HCT116 (cell line): Measurements from ENCODE around the gene ROBO1. TPM values are rescaled to one million over a fixed set of nuclear protein-coding genes. Genes with fewer than 3 reads are reported as not detected.

Experiments used
- ATAC-seq: fragments of 200-7000 bp; cut with Tn5 transposase; 2 replicates; pipeline ENCODE4 v1.9.1; 2020; ENCODE audit warnings: mild to moderate bottlenecking, moderate library complexity
- BruUV-seq: library from RNA; stranded (reverse); fragments of 400-500 nt; replicated peaks from 2 replicates; lab custom pipeline; 2021; lab: Mats Ljungman, UMichigan
- CTCF ChIA-PET: fragments of 300-600 bp; sonication (Branson Sonifier 250); formaldehyde crosslinking; loops from one replicate; lab custom pipeline; 2021; ENCODE audit warnings: antibody characterized with exemption; lab: Charles Lee
- POLR2A ChIA-PET: fragments of 300-600, 350-600 bp; sonication (Branson Sonifier 250); formaldehyde crosslinking; loops from one replicate; lab custom pipeline; 2021; ENCODE audit warnings: antibody characterized with exemption; lab: Charles Lee
- RAD21 ChIA-PET, 2 experiments: fragments of 300-600 bp; sonication (Branson Sonifier 250); formaldehyde crosslinking; loops; one replicate each; lab custom pipeline; 2023; ENCODE audit warnings: low total read pairs in 2 of 2; ENCODE audit not compliant: uncharacterized antibody in 2 of 2, unreplicated experiment in 2 of 2, low non-redundant PET in 1 of 2; lab: Charles Lee
- DNase-seq: peaks from one replicate; pipeline ENCODE4 v3.0.0-alpha.2; 2010; ENCODE audit warnings: low read depth, low spot score
- H2AFZ ChIP-seq: fragments of 200-600 bp; shearing (Covaris generic), sonication (generic); 2 replicates; pipeline ENCODE4 v1.6.1; 2017; ENCODE audit warnings: low read depth, mixed run types, mixed read lengths, antibody characterized with exemption, low read length; ENCODE audit not compliant: poor library complexity, severe bottlenecking
- H3K27ac ChIP-seq: 2 replicates; pipeline ENCODE4 v1.5.1; 2012; ENCODE audit warnings: low read depth, low read length
- H3K27me3 ChIP-seq: fragments of 200-600 bp; sonication (generic); 2 replicates; pipeline ENCODE4 v1.6.1; 2016; ENCODE audit warnings: mixed run types, low read length, mixed read lengths; ENCODE audit not compliant: insufficient read depth
- H3K36me3 ChIP-seq, 2 experiments: fragments of 200-500 bp in 1 of 2; fragments of 200-600 bp in 1 of 2; sonication (Bioruptor generic) in 1 of 2; sonication (generic) in 1 of 2; 2 replicates each; pipeline versions ENCODE4 v1.5.1 to v1.6.1; 2014 to 2016; ENCODE audit warnings: low read length in 2 of 2, inconsistent platforms in 1 of 2, mixed read lengths in 1 of 2, mixed run types in 1 of 2; ENCODE audit not compliant: insufficient read depth in 2 of 2, control insufficient read depth in 1 of 2
- H3K4me1 ChIP-seq, 2 experiments: fragments of 200-600 bp in 1 of 2; sonication (generic) in 1 of 2; 2 replicates each; pipeline versions ENCODE4 v1.5.1 to v1.6.1; 2012 to 2017; ENCODE audit warnings: low read length in 2 of 2, inconsistent platforms in 1 of 2, mild to moderate bottlenecking in 1 of 2, mixed read lengths in 1 of 2, mixed run types in 1 of 2, moderate library complexity in 1 of 2; ENCODE audit not compliant: insufficient read depth in 2 of 2, control insufficient read depth in 1 of 2
- H3K4me2 ChIP-seq: fragments of 200-600 bp; sonication (generic); 2 replicates; pipeline ENCODE4 v1.6.1; 2017; ENCODE audit warnings: mixed run types, low read length, mixed read lengths
- H3K4me3 ChIP-seq, 2 experiments: fragments of 200-600 bp in 1 of 2; sonication (generic) in 1 of 2; replicated peaks in 1 of 2; 2 replicates each; pipeline ENCODE4 v1.5.1; 2011 to 2016; ENCODE audit warnings: low read length in 2 of 2, control low read depth in 1 of 2, low read depth in 1 of 2, mild to moderate bottlenecking in 1 of 2, mixed read lengths in 1 of 2, mixed run types in 1 of 2
- H3K79me2 ChIP-seq: fragments of 200-600 bp; sonication (generic); 2 replicates; pipeline ENCODE4 v1.6.1; 2017; ENCODE audit warnings: mild to moderate bottlenecking, mixed run types, low read length, moderate library complexity, mixed read lengths; ENCODE audit not compliant: insufficient read depth
- H3K9ac ChIP-seq: fragments of 200-600 bp; sonication (generic); 2 replicates; pipeline ENCODE4 v1.6.1; 2016; ENCODE audit warnings: low read length, mixed read lengths
- H3K9me2 ChIP-seq: fragments of 200-600 bp; sonication (generic), shearing (Covaris generic); 2 replicates; pipeline ENCODE4 v1.6.1; 2017; ENCODE audit warnings: mixed run types, mild to moderate bottlenecking, moderate library complexity; ENCODE audit not compliant: insufficient read depth
- H3K9me3 ChIP-seq, 2 experiments: fragments of 200-500 bp in 1 of 2; fragments of 200-600 bp in 1 of 2; sonication (Bioruptor generic) in 1 of 2; sonication (generic) in 1 of 2; 2 replicates each; pipeline ENCODE4 v1.6.1; 2014 to 2017; ENCODE audit warnings: low read length in 2 of 2, mixed read lengths in 2 of 2, inconsistent platforms in 1 of 2, low read depth in 1 of 2, mild to moderate bottlenecking in 1 of 2, mixed run types in 1 of 2, moderate library complexity in 1 of 2; ENCODE audit not compliant: control insufficient read depth in 1 of 2, insufficient read depth in 1 of 2
- H4K20me1 ChIP-seq: fragments of 200-600 bp; sonication (generic), shearing (Covaris generic); 2 replicates; pipeline ENCODE4 v1.6.1; 2017; ENCODE audit warnings: mixed run types, mild to moderate bottlenecking, moderate library complexity; ENCODE audit not compliant: insufficient read depth
- CTCF ChIP-seq, 3 experiments: fragments of 200-600 bp in 1 of 3; sonication (generic) in 1 of 3; IDR thresholded peaks in 2 of 3; conservative IDR thresholded peaks in 1 of 3; 2 replicates each; pipeline ENCODE4 v1.5.1; 2012 to 2017; ENCODE audit warnings: low read depth in 2 of 3, low read length in 2 of 3, antibody characterized with exemption in 1 of 3, borderline replicate concordance in 1 of 3, control low read depth in 1 of 3, mild to moderate bottlenecking in 1 of 3, mixed read lengths in 1 of 3, mixed run types in 1 of 3, moderate library complexity in 1 of 3; ENCODE audit not compliant: insufficient read depth in 1 of 3
- ELF1 ChIP-seq: IDR thresholded peaks from 2 replicates; pipeline ENCODE4 v1.6.1; 2012; ENCODE audit warnings: low read depth, borderline replicate concordance
- FOSL1 ChIP-seq: IDR thresholded peaks from 2 replicates; pipeline ENCODE4 v1.6.1; 2012; ENCODE audit warnings: low read depth
- POLR2AphosphoS5 ChIP-seq: IDR thresholded peaks from 2 replicates; pipeline ENCODE4 v1.6.1; 2011; ENCODE audit warnings: mild to moderate bottlenecking, low read depth, low read length, moderate library complexity
- SP1 ChIP-seq: IDR thresholded peaks from 2 replicates; pipeline ENCODE4 v1.6.1; 2012; ENCODE audit warnings: low read depth
- SRF ChIP-seq: IDR thresholded peaks from 2 replicates; pipeline ENCODE4 v1.6.1; 2012; ENCODE audit warnings: low read depth
- ZFX ChIP-seq: fragments of 450-650 bp; IDR thresholded peaks from 2 replicates; pipeline ENCODE4 v1.6.1; 2017
- intact Hi-C: fragments of 100-400 bp; cut with micrococcal nuclease; formaldehyde crosslinking; loops from 2 replicates; pipeline ENCODE4 v1.10.0; 2022
- total RNA-seq: library from RNA; stranded (reverse); gene quantifications from one replicate; pipeline ENCODE4 v1.2.1, GENCODE V29; 2021; ENCODE audit not compliant: unreplicated experiment

ROBO1 gene
- total RNA-seq, 1 experiment from 2014 or later, result 0.27 TPM

DNA sequence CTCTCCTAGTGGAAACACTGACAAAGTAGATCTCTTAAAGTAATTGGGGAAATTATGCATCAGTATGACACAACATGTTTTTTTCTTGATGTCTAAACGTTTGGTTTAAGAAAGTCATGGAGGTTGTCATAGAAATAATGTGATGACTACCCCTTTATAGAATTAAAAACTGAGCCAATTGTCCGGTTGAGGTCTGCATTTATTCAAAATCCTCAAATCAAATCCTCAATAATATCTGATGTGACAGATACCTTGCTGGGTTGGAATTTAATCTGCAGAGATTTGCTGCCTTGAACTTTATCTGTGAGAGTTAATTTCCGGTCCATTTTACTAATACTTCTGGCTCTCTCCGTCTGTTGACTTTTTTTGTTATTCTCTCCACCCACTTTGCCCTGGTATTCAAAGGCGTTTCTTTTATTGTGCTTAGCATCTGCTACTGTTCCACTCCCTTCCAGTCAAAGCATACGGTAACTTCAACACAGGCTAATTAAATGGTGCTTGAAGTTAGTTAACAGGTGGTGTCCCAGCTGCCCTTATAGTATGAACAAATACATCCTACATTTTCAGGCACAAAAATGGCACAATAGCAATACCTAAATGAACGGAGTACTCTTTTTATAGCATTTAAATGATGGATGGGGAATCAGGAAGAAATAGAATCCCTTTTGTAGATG lies 628.3 kb downstream of the ROBO1 start:
- peaks cover 4 to 9% of the 10 kb centered on the region in 2 experiments; a peak in 2 of 4 replicates for H3K9me3 ChIP-seq
- intact Hi-C loops, result no loop called here
- no peak for ATAC-seq
- CTCF ChIA-PET, result no interaction called here
- BruUV-seq, result no TSS peak
- H3K36me3 ChIP-seq, result no peaks in the 10 kb centered on the region
- RAD21 ChIA-PET, result no interaction called here
- no peak overlapping the region for H3K9ac ChIP-seq
- H3K27me3 ChIP-seq, result no peaks in the 10 kb centered on the region
- H3K79me2 ChIP-seq, result no peaks in the 10 kb centered on the region
- H3K9me2 ChIP-seq, result no peaks in the 10 kb centered on the region
- no peak overlapping the region for H3K27ac ChIP-seq
- no peak for TF ChIP-seq ELF1
- no peak for TF ChIP-seq CTCF (IDR thresholded peaks at IDR 0.05 in 2 of 3, conservative IDR thresholded peaks at IDR 0.05 in 1 of 3; ENCODE audit: borderline replicate concordance in 1 of 3, insufficient read depth in 1 of 3, low read depth in 2 of 3, low read length in 2 of 3)
- TF ChIP-seq POLR2AphosphoS5, result no peak
- no peak for TF ChIP-seq SRF
- TF ChIP-seq FOSL1, result no peak
- TF ChIP-seq SP1, result no peak
- no peak for TF ChIP-seq ZFX
- H3K4me3 ChIP-seq, result no peak overlapping the region
- H3K4me2 ChIP-seq, result no peak overlapping the region
- POLR2A ChIA-PET, result no interaction called here
- DNase-seq, result no peak
- H2AFZ ChIP-seq, result no peak overlapping the region
- no peaks in the 10 kb centered on the region for H3K4me1 ChIP-seq
- H4K20me1 ChIP-seq, result no peaks in the 10 kb centered on the region
